GM12878 (cell line): ENCODE measurements around the gene GPSM1. TPM values are rescaled to one million over a fixed set of nuclear protein-coding genes. Genes with fewer than 3 reads are reported as not detected.

Experiments used
- ATAC-seq: fragments of 200-7000 bp; cut with Tn5 transposase; 3 replicates; pipeline ENCODE4 v1.9.1; 2020; ENCODE audit warnings: mild to moderate bottlenecking, moderate library complexity
- BruUV-seq: library from RNA; stranded (reverse); fragments of 400-500 nt; replicated peaks from 2 replicates; lab custom pipeline; 2021; lab: Mats Ljungman, UMichigan
- CTCF ChIA-PET: fragments of 300-600 bp; sonication (Branson Sonifier 250); formaldehyde crosslinking; extraction: SDS; loops from one replicate; lab custom pipeline; 2021; ENCODE audit warnings: inconsistent platforms; lab: Yijun Ruan, JAX
- POLR2A ChIA-PET: fragments of 350-600 bp; formaldehyde crosslinking; extraction: SDS; loops from one replicate; lab custom pipeline; 2021; ENCODE audit warnings: inconsistent platforms; lab: Charles Lee
- RAD21 ChIA-PET: fragments of 300-600 bp; sonication (Branson Sonifier 250); formaldehyde crosslinking; loops from one replicate; lab custom pipeline; 2023; ENCODE audit warnings: antibody characterized with exemption; ENCODE audit not compliant: unreplicated experiment; lab: Charles Lee
- SMC1A ChIA-PET: fragments of 300-600 bp; sonication (Branson Sonifier 250); formaldehyde crosslinking; loops from one replicate; lab custom pipeline; 2023; ENCODE audit not compliant: unreplicated experiment, uncharacterized antibody; lab: Charles Lee
- DNase-seq: peaks from one replicate; pipeline ENCODE4 v3.0.0-alpha.2; 2011; ENCODE audit warnings: low read depth, low spot score
- FAIRE-seq: peaks from 3 replicates; lab custom pipeline; 2011; peaks lifted over from hg19 to GRCh38; lab: Jason Lieb, UNC
- H2AFZ ChIP-seq: 2 replicates; pipeline ENCODE4 v1.6.0; 2011; ENCODE audit warnings: low read depth, low read length, control low read depth; ENCODE audit not compliant: control insufficient read depth
- H3K27ac ChIP-seq: 2 replicates; pipeline ENCODE4 v1.5.1; 2011; ENCODE audit warnings: control low read depth; ENCODE audit not compliant: control insufficient read depth, insufficient read depth
- H3K27me3 ChIP-seq, 2 experiments: replicated peaks in 1 of 2; 2 replicates each; pipeline versions ENCODE4 v1.6.0 to v1.6.1; 2011; ENCODE audit warnings: low read length in 1 of 2; ENCODE audit not compliant: control insufficient read depth in 2 of 2, insufficient read depth in 2 of 2
- H3K36me3 ChIP-seq, 2 experiments: 2 replicates each; pipeline ENCODE4 v1.5.1; 2011; ENCODE audit warnings: low read length in 1 of 2; ENCODE audit not compliant: control insufficient read depth in 2 of 2, insufficient read depth in 2 of 2
- H3K4me1 ChIP-seq: 2 replicates; pipeline ENCODE4 v1.6.1; 2011; ENCODE audit warnings: mild to moderate bottlenecking, low read length, moderate library complexity, mixed read lengths; ENCODE audit not compliant: control insufficient read depth, insufficient read depth
- H3K4me2 ChIP-seq: 2 replicates; pipeline ENCODE4 v1.6.0; 2011; ENCODE audit warnings: control low read depth; ENCODE audit not compliant: control insufficient read depth, insufficient read depth
- H3K4me3 ChIP-seq: fragments of 200-600 bp; sonication (generic); 2 replicates; pipeline ENCODE4 v1.5.1; 2016
- H3K79me2 ChIP-seq: 2 replicates; pipeline ENCODE4 v1.6.0; 2011; ENCODE audit warnings: low read length; ENCODE audit not compliant: control insufficient read depth, insufficient read depth
- H3K9ac ChIP-seq: 2 replicates; pipeline ENCODE4 v1.8.0; 2011; ENCODE audit warnings: low read length, control low read depth, mixed read lengths; ENCODE audit not compliant: control insufficient read depth, insufficient read depth
- H3K9me3 ChIP-seq: replicated peaks from 3 replicates; pipeline ENCODE4 v1.5.1; 2011; ENCODE audit warnings: mild to moderate bottlenecking, low read length; ENCODE audit not compliant: control insufficient read depth, insufficient read depth
- H4K20me1 ChIP-seq: 2 replicates; pipeline ENCODE4 v1.6.0; 2011; ENCODE audit not compliant: control insufficient read depth, insufficient read depth
- CREM ChIP-seq: IDR thresholded peaks from 2 replicates; pipeline ENCODE4 v1.6.1; 2014; ENCODE audit warnings: antibody characterized with exemption, low read depth
- FOS ChIP-seq: IDR thresholded peaks from 3 replicates; pipeline ENCODE4 v1.6.1; 2011; ENCODE audit warnings: borderline replicate concordance; ENCODE audit not compliant: insufficient read length; ENCODE audit errors: extremely low read depth
- NBN ChIP-seq: fragments of 450-650 bp; IDR thresholded peaks from 2 replicates; pipeline ENCODE4 v1.6.1; 2016
- SIX5 ChIP-seq: IDR thresholded peaks from 2 replicates; pipeline ENCODE4 v1.6.1; 2011; ENCODE audit warnings: mild to moderate bottlenecking, low read depth, low read length, moderate library complexity; ENCODE audit not compliant: severe bottlenecking
- TCF12 ChIP-seq: IDR thresholded peaks from 2 replicates; pipeline ENCODE4 v1.6.1; 2011; ENCODE audit warnings: low read depth, mild to moderate bottlenecking, low read length
- YY1 ChIP-seq: IDR thresholded peaks from 2 replicates; pipeline ENCODE4 v1.6.1; 2011; ENCODE audit warnings: low read depth, mild to moderate bottlenecking, low read length
- ZBTB4 ChIP-seq: fragments of 450-650 bp; formaldehyde crosslinking; IDR thresholded peaks from 2 replicates; pipeline ENCODE4 v1.4.0; 2022; ENCODE audit warnings: mild to moderate bottlenecking, moderate library complexity
- ZNF622 ChIP-seq: fragments of 450-650 bp; IDR thresholded peaks from 2 replicates; pipeline ENCODE4 v1.6.1; 2017; ENCODE audit warnings: mild to moderate bottlenecking, inconsistent platforms
- WGBS: methylation state at CpG from one replicate; pipeline ENCODE4 v1.1.6; 2016; ENCODE audit warnings: low lambda C conversion rate; ENCODE audit not compliant: insufficient replicate concordance, insufficient coverage; ENCODE audit errors: missing lambda C conversion rate; 5-methylcytosine and 5-hydroxymethylcytosine counted together
- in situ Hi-C: fragments of 300-500 bp; cut with MboI; formaldehyde crosslinking; loops from 9 replicates; pipeline ENCODE4 v1.14.3; 2018; ENCODE audit warnings: mixed read lengths
- intact Hi-C: fragments of 100-400 bp; cut with micrococcal nuclease; formaldehyde crosslinking; loops from one replicate; pipeline ENCODE4 v1.14.2; 2022; ENCODE audit not compliant: unreplicated experiment
- polyA plus RNA-seq, 11 experiments: library from polyadenylated mRNA; depleted of rRNA in 4 of 11; unstranded in 6 of 11; stranded (reverse) in 5 of 11; fragments of >200 nt; fragmentation: Nextera tagmentation in 4 of 11; fragmentation: Illumina TruSeq in 1 of 11; extraction: Ambion mirVana in 4 of 11; extraction: Trizol in 1 of 11; gene quantifications; 1 replicate in 1 of 11; 2 replicates in 10 of 11; pipeline versions ENCODE4 v1.2.1 to v1.2.3, GENCODE V29; 2011 to 2016; ENCODE audit warnings: inconsistent platforms in 2 of 11, missing spikeins in 2 of 11, low read depth in 1 of 11
- total RNA-seq, 4 experiments: library from RNA; depleted of rRNA in 3 of 4; stranded (reverse); fragments of >200 nt in 3 of 4; fragmentation: Illumina TruSeq in 1 of 4; extraction: Trizol in 1 of 4; gene quantifications; 2 replicates each; pipeline versions ENCODE4 v1.2.1 to v1.2.3, GENCODE V29; 2013 to 2021

Gene GPSM1
- total and polyA plus RNA-seq, 10 of the 15 experiments (the other 5 are each of a cell fraction or from before 2014, with no cell fraction given) = 0.04 to 0.10 (median 0.10) TPM; not detected in 7

GRCh38 chr9:136379003-136379287 lies 51.6 kb downstream of the GPSM1 start:
- H3K9ac ChIP-seq = no peak overlapping the region
- ChIA-PET POLR2A (no interaction called here), SMC1A (no interaction called here), CTCF (no interaction called here), RAD21 (no interaction called here)
- H3K9me3 ChIP-seq = no peaks in the 10 kb centered on the region
- no TSS peak for BruUV-seq
- WGBS = 98% methylated on average over 15 of the region's 18 CpGs
- no peak overlapping the region for H3K4me2 ChIP-seq
- in situ Hi-C loops (no loop called here), intact Hi-C loops (no loop called here)
- H3K79me2 ChIP-seq = no peaks in the 10 kb centered on the region
- H2AFZ ChIP-seq = no peak overlapping the region
- no peak overlapping the region for H3K4me3 ChIP-seq
- H3K27me3 ChIP-seq = no peaks in the 10 kb centered on the region
- peaks cover 0 to 34% of the 10 kb centered on the region in 2 experiments; a peak in 3 of 4 replicates for H3K36me3 ChIP-seq
- no peaks in the 10 kb centered on the region for H4K20me1 ChIP-seq
- no peak for TF ChIP-seq YY1
- TF ChIP-seq FOS = no peak
- no peak for TF ChIP-seq CREM
- TF ChIP-seq ZNF622 = no peak
- no peak for TF ChIP-seq SIX5
- no peak for TF ChIP-seq TCF12
- no peak for TF ChIP-seq ZBTB4 (CRISPR knock-in tag)
- no peak for TF ChIP-seq NBN
- ATAC-seq = no peak
- FAIRE-seq = no peak
- no peak for DNase-seq
- H3K27ac ChIP-seq = no peak overlapping the region
- no peaks in the 10 kb centered on the region for H3K4me1 ChIP-seq
